SK-N-SH treated with all-trans-retinoic acid at 6 μM for 48 hours (cell line): Measurements from ENCODE around the gene TRIM25.

Experiments
- ATAC-seq: fragments of 200-7000 bp; cut with Tn5 transposase; 3 replicates; pipeline ENCODE4 v1.9.1; 2020; ENCODE audit warnings: mild to moderate bottlenecking, moderate library complexity
- ARNTL ChIP-seq: fragments of 450-650 bp; formaldehyde crosslinking; IDR thresholded peaks from 2 replicates; pipeline ENCODE4 v1.5.0; 2020; ENCODE audit warnings: low read depth, mild to moderate bottlenecking, moderate library complexity, borderline replicate concordance
- BACH2 ChIP-seq: fragments of 250-450 bp; sonication (Bioruptor Pico); IDR thresholded peaks from 2 replicates; pipeline ENCODE4 v1.9.0; 2021; ENCODE audit warnings: mild to moderate bottlenecking, borderline replicate concordance
- CREB5 ChIP-seq: fragments of 250-450 bp; sonication (Bioruptor Pico); IDR thresholded peaks from 2 replicates; pipeline ENCODE4 v1.5.1; 2020; ENCODE audit warnings: low read depth, mild to moderate bottlenecking, moderate library complexity
- CSDC2 ChIP-seq: fragments of 250-450 bp; sonication (Bioruptor Pico); IDR thresholded peaks from 2 replicates; pipeline ENCODE4 v1.5.0; 2020; ENCODE audit warnings: mild to moderate bottlenecking, moderate library complexity
- CSRNP3 ChIP-seq: fragments of 250-450 bp; sonication (Bioruptor Pico); IDR thresholded peaks from 2 replicates; pipeline ENCODE4 v1.5.1; 2021; ENCODE audit warnings: mild to moderate bottlenecking, moderate library complexity
- ESRRG ChIP-seq: fragments of 250-450 bp; sonication (Bioruptor Pico); IDR thresholded peaks from 2 replicates; pipeline ENCODE4 v1.6.1; 2021; ENCODE audit warnings: mild to moderate bottlenecking
- OSR1 ChIP-seq: fragments of 250-450 bp; sonication (Bioruptor Pico); IDR thresholded peaks from 2 replicates; pipeline ENCODE4 v1.8.0; 2022; ENCODE audit warnings: moderate library complexity, mild to moderate bottlenecking, inconsistent platforms
- PATZ1 ChIP-seq: fragments of 250-450 bp; sonication (Bioruptor Pico); IDR thresholded peaks from 2 replicates; pipeline ENCODE4 v1.8.0; 2020; ENCODE audit warnings: mild to moderate bottlenecking, moderate library complexity, borderline replicate concordance
- POU6F1 ChIP-seq: fragments of 250-450 bp; sonication (Bioruptor Pico); IDR thresholded peaks from 2 replicates; pipeline ENCODE4 v1.8.0; 2021; ENCODE audit warnings: low read depth, mild to moderate bottlenecking, moderate library complexity, borderline replicate concordance
- PPARA ChIP-seq: fragments of 250-450 bp; sonication (Bioruptor Pico); IDR thresholded peaks from 2 replicates; pipeline ENCODE4 v1.5.0; 2020; ENCODE audit warnings: mild to moderate bottlenecking, borderline replicate concordance
- RARB ChIP-seq: fragments of 250-450 bp; sonication (Bioruptor Pico); IDR thresholded peaks from 2 replicates; pipeline ENCODE4 v1.8.0; 2021; ENCODE audit warnings: mild to moderate bottlenecking, moderate library complexity
- SNAI2 ChIP-seq: fragments of 250-450 bp; sonication (Bioruptor Pico); IDR thresholded peaks from 2 replicates; pipeline ENCODE4 v1.5.0; 2020; ENCODE audit warnings: mild to moderate bottlenecking, moderate library complexity
- TCF4 ChIP-seq: fragments of 250-450 bp; sonication (Bioruptor Pico); IDR thresholded peaks from 2 replicates; pipeline ENCODE4 v1.8.0; 2021; ENCODE audit warnings: mild to moderate bottlenecking, moderate library complexity, borderline replicate concordance
- TOX ChIP-seq: fragments of 250-450 bp; sonication (Bioruptor Pico); IDR thresholded peaks from 2 replicates; pipeline ENCODE4 v1.8.0; 2021; ENCODE audit warnings: mild to moderate bottlenecking, moderate library complexity, borderline replicate concordance
- TSHZ2 ChIP-seq: fragments of 250-450 bp; sonication (Bioruptor Pico); IDR thresholded peaks from 2 replicates; pipeline ENCODE4 v1.5.0; 2020; ENCODE audit warnings: mild to moderate bottlenecking, moderate library complexity
- ZC3H10 ChIP-seq: fragments of 250-450 bp; sonication (Bioruptor Pico); IDR thresholded peaks from 2 replicates; pipeline ENCODE4 v1.5.1; 2021; ENCODE audit warnings: mild to moderate bottlenecking, moderate library complexity
- ZFP30 ChIP-seq: fragments of 450-650 bp; formaldehyde crosslinking; IDR thresholded peaks from 2 replicates; pipeline ENCODE4 v1.5.0; 2022; ENCODE audit warnings: mild to moderate bottlenecking, moderate library complexity
- ZNF565 ChIP-seq: fragments of 450-650 bp; formaldehyde crosslinking; conservative IDR thresholded peaks from 2 replicates; pipeline ENCODE4 v1.5.0; 2020; ENCODE audit warnings: low read depth, mild to moderate bottlenecking, moderate library complexity
- ZNF70 ChIP-seq: fragments of 450-650 bp; formaldehyde crosslinking; IDR thresholded peaks from 2 replicates; pipeline ENCODE4 v1.5.0; 2020; ENCODE audit warnings: mild to moderate bottlenecking, moderate library complexity
- ZNF8 ChIP-seq: fragments of 450-650 bp; formaldehyde crosslinking; IDR thresholded peaks from 2 replicates; pipeline ENCODE4 v1.5.0; 2020; ENCODE audit warnings: mild to moderate bottlenecking, moderate library complexity

TRIM25 gene

GRCh38 chr17:56886288-56886731, 27.5 kb downstream of the TRIM25 start:
- no peak for TF ChIP-seq TOX (CRISPR knock-in tag)
- TF ChIP-seq SNAI2 (CRISPR knock-in tag) = no peak
- TF ChIP-seq TCF4 (CRISPR knock-in tag) = no peak
- TF ChIP-seq BACH2 (CRISPR knock-in tag) = no peak
- TF ChIP-seq CSDC2 (CRISPR knock-in tag) = no peak
- no peak for TF ChIP-seq CSRNP3 (CRISPR knock-in tag)
- TF ChIP-seq CREB5 (CRISPR knock-in tag) = no peak
- TF ChIP-seq OSR1 (CRISPR knock-in tag) = no peak
- no peak for TF ChIP-seq ZNF70 (CRISPR knock-in tag)
- TF ChIP-seq PATZ1 = no peak
- TF ChIP-seq RARB = no peak
- TF ChIP-seq ZNF565 (CRISPR knock-in tag) = no peak
- no peak for TF ChIP-seq TSHZ2
- TF ChIP-seq PPARA (CRISPR knock-in tag) = no peak
- TF ChIP-seq POU6F1 = no peak
- TF ChIP-seq ESRRG (CRISPR knock-in tag) = no peak
- no peak for TF ChIP-seq ZFP30 (CRISPR knock-in tag)
- no peak for TF ChIP-seq ARNTL
- no peak for TF ChIP-seq ZC3H10 (CRISPR knock-in tag)
- TF ChIP-seq ZNF8 (CRISPR knock-in tag) = no peak
- no peak for ATAC-seq

GRCh38 chr17:56885312-56885657, 28.6 kb downstream of the TRIM25 start:
- no peak for ATAC-seq
- TF ChIP-seq ESRRG (CRISPR knock-in tag) (no peak), ZFP30 (CRISPR knock-in tag) (no peak), ZNF70 (CRISPR knock-in tag) (no peak), PATZ1 (no peak), ARNTL (no peak), TSHZ2 (no peak), PPARA (CRISPR knock-in tag) (no peak), ZNF8 (CRISPR knock-in tag) (no peak), TOX (CRISPR knock-in tag) (no peak)
